ENCODE data around the gene OR2T10. TPM values are rescaled to one million over a fixed set of nuclear protein-coding genes. Genes with fewer than 3 reads are reported as not detected.
"Not testable (repeated sequence)": the region's sequence is repeated elsewhere in the genome, so short reads cannot be mapped to it uniquely, and the experiment has no call there.

OR2T10 gene, protein sequence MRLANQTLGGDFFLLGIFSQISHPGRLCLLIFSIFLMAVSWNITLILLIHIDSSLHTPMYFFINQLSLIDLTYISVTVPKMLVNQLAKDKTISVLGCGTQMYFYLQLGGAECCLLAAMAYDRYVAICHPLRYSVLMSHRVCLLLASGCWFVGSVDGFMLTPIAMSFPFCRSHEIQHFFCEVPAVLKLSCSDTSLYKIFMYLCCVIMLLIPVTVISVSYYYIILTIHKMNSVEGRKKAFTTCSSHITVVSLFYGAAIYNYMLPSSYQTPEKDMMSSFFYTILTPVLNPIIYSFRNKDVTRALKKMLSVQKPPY
- total RNA-seq (not detected), polyA plus RNA-seq (not detected)
- long read RNA-seq, donor 1, result 0 reads
- long read RNA-seq, donor 2, result 0 reads
- long read RNA-seq, donor 3, result 0 reads
- long read RNA-seq, donor 4, result 0 reads
- long read RNA-seq, donor 5, result 0 reads

DNA sequence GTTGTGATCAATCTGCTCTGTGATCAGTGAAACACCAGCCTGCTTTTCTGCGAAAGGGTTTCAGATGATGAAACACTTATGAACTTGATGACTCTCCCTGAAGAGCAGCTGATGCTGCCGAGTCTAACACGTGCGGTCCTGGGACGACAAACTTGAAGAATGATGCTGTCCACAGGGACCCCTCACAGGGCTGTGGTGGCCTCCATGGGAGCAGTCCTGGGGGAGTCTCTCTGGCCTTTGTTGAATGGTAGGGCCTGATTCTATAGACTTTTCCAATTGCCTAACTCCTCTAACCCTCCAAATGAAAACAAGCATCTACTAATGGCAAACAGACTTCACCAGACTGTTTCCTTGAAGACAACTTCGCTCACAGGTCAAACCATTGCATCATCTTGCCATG is at the start of gene OR2T10:
Gene OR2T10 (minus strand): TSS at position 112 of the 400 bp plus-strand sequence. CDS start 3,932 bp downstream, outside the sequence.
- WGBS, 2 donors, result 84 to 90% methylated on average over 6 of the region's 6 CpGs
- Histone ChIP-seq H3K4me3 (no peak within 1 kb of the TSS), H3K27me3 (ENCODE audit: control insufficient read depth in 3 of 3, insufficient read depth in 3 of 3, low read length in 2 of 3) (no peaks in the 10 kb centered on the region), H3K9me3 (ENCODE audit: control insufficient read depth in 4 of 4, insufficient read depth in 3 of 4, low read length in 3 of 4) (peaks cover 0 to 3% (median 0%) of the 10 kb centered on the region in 4 donors), H3K36me3 (ENCODE audit: control insufficient read depth in 4 of 4, insufficient read depth in 4 of 4, low read length in 4 of 4) (no peaks in the 10 kb centered on the region), H3K27ac (ENCODE audit: low read depth in 1 of 2, low read length in 1 of 2) (no peak within 1 kb of the TSS), H3K9ac (ENCODE audit: insufficient read depth in 1 of 2, low read length in 2 of 2) (no peak within 1 kb of the TSS), H3K4me1 (ENCODE audit: control insufficient read depth in 5 of 5, insufficient read depth in 5 of 5, low read length in 5 of 5) (no peaks in the 10 kb centered on the region)
- ATAC-seq (ENCODE audit: insufficient read depth, low FRiP score) (no peak), DNase-seq (no peak)
- TF ChIP-seq, protein P1, sequence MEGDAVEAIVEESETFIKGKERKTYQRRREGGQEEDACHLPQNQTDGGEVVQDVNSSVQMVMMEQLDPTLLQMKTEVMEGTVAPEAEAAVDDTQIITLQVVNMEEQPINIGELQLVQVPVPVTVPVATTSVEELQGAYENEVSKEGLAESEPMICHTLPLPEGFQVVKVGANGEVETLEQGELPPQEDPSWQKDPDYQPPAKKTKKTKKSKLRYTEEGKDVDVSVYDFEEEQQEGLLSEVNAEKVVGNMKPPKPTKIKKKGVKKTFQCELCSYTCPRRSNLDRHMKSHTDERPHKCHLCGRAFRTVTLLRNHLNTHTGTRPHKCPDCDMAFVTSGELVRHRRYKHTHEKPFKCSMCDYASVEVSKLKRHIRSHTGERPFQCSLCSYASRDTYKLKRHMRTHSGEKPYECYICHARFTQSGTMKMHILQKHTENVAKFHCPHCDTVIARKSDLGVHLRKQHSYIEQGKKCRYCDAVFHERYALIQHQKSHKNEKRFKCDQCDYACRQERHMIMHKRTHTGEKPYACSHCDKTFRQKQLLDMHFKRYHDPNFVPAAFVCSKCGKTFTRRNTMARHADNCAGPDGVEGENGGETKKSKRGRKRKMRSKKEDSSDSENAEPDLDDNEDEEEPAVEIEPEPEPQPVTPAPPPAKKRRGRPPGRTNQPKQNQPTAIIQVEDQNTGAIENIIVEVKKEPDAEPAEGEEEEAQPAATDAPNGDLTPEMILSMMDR (IDR thresholded peaks at IDR 0.05; ENCODE audit: control extremely low read depth, extremely low read depth), result no peak

DNA sequence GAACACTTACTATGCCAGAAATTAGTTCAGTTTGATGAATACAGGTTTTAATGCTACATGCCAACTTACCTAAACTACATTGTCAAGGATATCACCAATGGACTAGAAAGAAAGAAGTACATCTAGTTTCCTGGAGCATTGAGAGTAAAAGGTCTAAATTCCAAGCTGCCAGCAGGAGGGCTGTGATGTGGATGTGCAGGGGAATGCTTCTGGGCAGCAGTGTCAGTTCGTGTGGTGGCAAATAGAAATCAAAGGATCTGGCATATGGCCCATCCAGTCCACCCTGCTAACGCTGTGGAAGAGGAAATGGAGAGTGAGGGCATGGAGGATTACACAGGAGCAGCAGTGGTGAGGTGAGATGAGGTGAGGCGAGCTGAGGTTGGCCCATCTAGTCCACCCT is 47.7 kb upstream of the OR2T10 start, which contains the start of gene OR2T35:
Gene OR2T35 (minus strand): TSS at position 101 of the 400 bp plus-strand sequence. CDS start 6,020 bp downstream, outside the sequence.
- H3K36me3 ChIP-seq (ENCODE audit: control insufficient read depth in 4 of 4, insufficient read depth in 4 of 4, low read length in 4 of 4); ATAC-seq (ENCODE audit: insufficient read depth, low FRiP score); H3K4me3 ChIP-seq; DNase-seq; H3K4me1 ChIP-seq (ENCODE audit: control insufficient read depth in 5 of 5, insufficient read depth in 5 of 5, low read length in 5 of 5); H3K9ac ChIP-seq (ENCODE audit: insufficient read depth in 1 of 2, low read length in 2 of 2); H3K27ac ChIP-seq (ENCODE audit: low read depth in 1 of 2, low read length in 1 of 2); H3K27me3 ChIP-seq (ENCODE audit: control insufficient read depth in 3 of 3, insufficient read depth in 3 of 3, low read length in 2 of 3); H3K9me3 ChIP-seq (ENCODE audit: control insufficient read depth in 4 of 4, insufficient read depth in 3 of 4, low read length in 3 of 4): not testable (repeated sequence)
- WGBS, 2 donors, result 90% methylated on average over 1 of the region's 3 CpGs; no CpG with 5 or more reads in 1 of the 2 donors

DNA sequence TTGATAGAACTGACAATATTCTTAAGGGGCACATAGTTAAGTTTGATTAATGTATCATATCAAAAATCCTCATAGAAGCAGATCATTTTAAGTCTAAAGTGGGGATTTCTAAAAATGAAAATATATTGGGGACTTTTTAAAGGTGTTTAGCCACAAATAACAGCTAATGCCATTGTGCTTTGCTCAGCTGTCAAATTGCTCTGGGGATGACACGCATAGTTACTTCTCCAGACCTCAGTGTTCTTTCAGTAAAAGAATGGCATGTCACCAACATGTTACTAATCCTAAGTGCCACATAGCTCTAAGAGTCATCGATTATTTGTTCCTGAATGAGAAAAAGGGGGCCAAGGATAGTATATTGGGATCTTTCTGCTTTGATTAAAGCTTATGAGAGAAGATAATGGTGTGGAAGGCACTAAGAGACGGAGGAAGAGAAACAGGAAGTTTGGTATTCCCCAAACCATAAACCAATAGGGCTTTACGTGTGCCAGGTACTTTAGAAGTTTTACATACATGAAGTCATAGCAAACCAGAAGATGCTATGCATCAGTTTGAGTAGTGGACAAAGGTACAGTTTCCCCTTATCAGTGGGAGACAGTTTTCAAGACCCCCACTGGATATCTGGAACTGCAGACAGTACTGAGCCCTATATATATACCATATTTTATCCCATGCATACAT is 45.6 kb upstream of the OR2T10 start:
- no CpG with 5 or more reads among the region's 4 CpGs for WGBS, 2 donors
- DNase-seq; H3K9me3 ChIP-seq (ENCODE audit: control insufficient read depth in 4 of 4, insufficient read depth in 3 of 4, low read length in 3 of 4); H3K9ac ChIP-seq (ENCODE audit: insufficient read depth in 1 of 2, low read length in 2 of 2); H3K4me3 ChIP-seq; H3K4me1 ChIP-seq (ENCODE audit: control insufficient read depth in 5 of 5, insufficient read depth in 5 of 5, low read length in 5 of 5); ATAC-seq (ENCODE audit: insufficient read depth, low FRiP score); H3K27me3 ChIP-seq (ENCODE audit: control insufficient read depth in 3 of 3, insufficient read depth in 3 of 3, low read length in 2 of 3); H3K36me3 ChIP-seq (ENCODE audit: control insufficient read depth in 4 of 4, insufficient read depth in 4 of 4, low read length in 4 of 4); H3K27ac ChIP-seq (ENCODE audit: low read depth in 1 of 2, low read length in 1 of 2): not testable (repeated sequence)

DNA sequence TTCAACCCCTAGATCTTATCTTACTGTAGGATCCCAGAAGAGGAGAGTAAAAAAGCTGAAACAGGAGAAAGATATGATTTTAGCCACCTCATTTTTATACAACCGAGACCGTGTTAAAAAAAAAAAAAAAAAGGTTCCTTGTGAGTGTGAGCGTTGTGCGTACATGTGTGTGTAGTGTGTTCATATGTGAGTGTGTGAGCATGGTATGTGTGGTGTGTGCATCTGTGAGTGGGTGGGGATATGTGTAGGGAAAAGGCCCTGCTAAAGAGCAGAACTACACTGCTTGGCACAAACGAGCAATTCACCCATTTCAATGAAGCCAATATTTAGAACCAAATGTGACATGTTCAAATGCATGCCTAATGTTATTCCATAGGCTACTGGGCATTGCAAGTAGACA is 44.1 kb upstream of the OR2T10 start:
- H3K9me3 ChIP-seq (ENCODE audit: control insufficient read depth in 4 of 4, insufficient read depth in 3 of 4, low read length in 3 of 4); H3K4me3 ChIP-seq; H3K36me3 ChIP-seq (ENCODE audit: control insufficient read depth in 4 of 4, insufficient read depth in 4 of 4, low read length in 4 of 4); H3K27me3 ChIP-seq (ENCODE audit: control insufficient read depth in 3 of 3, insufficient read depth in 3 of 3, low read length in 2 of 3); H3K9ac ChIP-seq (ENCODE audit: insufficient read depth in 1 of 2, low read length in 2 of 2); H3K27ac ChIP-seq (ENCODE audit: low read depth in 1 of 2, low read length in 1 of 2); DNase-seq; ATAC-seq (ENCODE audit: insufficient read depth, low FRiP score); H3K4me1 ChIP-seq (ENCODE audit: control insufficient read depth in 5 of 5, insufficient read depth in 5 of 5, low read length in 5 of 5): not testable (repeated sequence)
- 94% methylated on average over 2 of the region's 5 CpGs; no CpG with 5 or more reads in 1 of the 2 donors for WGBS, 2 donors

DNA sequence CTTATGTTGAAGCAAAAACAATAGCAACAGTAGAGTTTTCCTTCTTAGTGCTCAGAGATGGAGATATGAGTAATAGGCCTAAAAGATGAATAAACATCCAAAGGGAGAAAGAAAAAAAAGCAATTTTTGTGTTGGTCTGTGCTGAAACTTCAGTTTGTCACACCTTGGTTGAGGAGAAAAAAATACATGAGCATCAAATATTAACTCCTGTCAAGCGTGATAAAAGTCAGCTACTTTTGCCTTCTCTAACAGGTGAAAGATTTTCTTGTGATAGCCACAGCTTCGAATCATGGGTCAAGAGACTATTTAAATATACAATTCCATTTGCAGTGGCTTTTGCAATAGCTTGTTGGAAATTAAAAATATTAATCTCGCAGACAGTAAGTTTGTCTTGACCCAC is 43.4 kb upstream of the OR2T10 start:
- not testable (repeated sequence) for DNase-seq; H3K9me3 ChIP-seq (ENCODE audit: control insufficient read depth in 4 of 4, insufficient read depth in 3 of 4, low read length in 3 of 4); H3K9ac ChIP-seq (ENCODE audit: insufficient read depth in 1 of 2, low read length in 2 of 2); H3K4me1 ChIP-seq (ENCODE audit: control insufficient read depth in 5 of 5, insufficient read depth in 5 of 5, low read length in 5 of 5); H3K27me3 ChIP-seq (ENCODE audit: control insufficient read depth in 3 of 3, insufficient read depth in 3 of 3, low read length in 2 of 3); H3K36me3 ChIP-seq (ENCODE audit: control insufficient read depth in 4 of 4, insufficient read depth in 4 of 4, low read length in 4 of 4); H3K4me3 ChIP-seq; H3K27ac ChIP-seq (ENCODE audit: low read depth in 1 of 2, low read length in 1 of 2); ATAC-seq (ENCODE audit: insufficient read depth, low FRiP score)
- WGBS, 2 donors, result no CpG with 5 or more reads among the region's 3 CpGs

DNA sequence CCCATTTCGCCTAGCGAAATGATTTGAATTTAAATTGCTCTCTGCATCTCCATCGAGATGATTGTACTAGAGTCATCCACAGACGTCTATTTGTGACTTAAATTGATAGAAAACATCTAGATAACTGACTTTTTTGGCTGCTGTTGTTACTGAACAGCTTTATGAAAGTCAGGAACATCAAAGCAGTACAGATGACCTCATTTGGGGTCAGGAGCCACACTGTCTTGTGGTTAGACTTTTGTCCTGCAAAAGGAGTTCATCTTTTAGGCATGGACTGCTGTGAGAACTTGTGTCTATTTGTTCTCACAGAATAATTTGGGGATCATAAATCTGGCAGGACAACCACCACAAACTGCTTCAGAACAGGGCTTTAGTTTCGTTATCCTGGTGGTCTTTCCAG is 42.2 kb upstream of the OR2T10 start:
- H3K27ac ChIP-seq (ENCODE audit: low read depth in 1 of 2, low read length in 1 of 2); H3K9ac ChIP-seq (ENCODE audit: insufficient read depth in 1 of 2, low read length in 2 of 2); H3K36me3 ChIP-seq (ENCODE audit: control insufficient read depth in 4 of 4, insufficient read depth in 4 of 4, low read length in 4 of 4); DNase-seq; H3K9me3 ChIP-seq (ENCODE audit: control insufficient read depth in 4 of 4, insufficient read depth in 3 of 4, low read length in 3 of 4); H3K4me3 ChIP-seq; H3K4me1 ChIP-seq (ENCODE audit: control insufficient read depth in 5 of 5, insufficient read depth in 5 of 5, low read length in 5 of 5); ATAC-seq (ENCODE audit: insufficient read depth, low FRiP score); H3K27me3 ChIP-seq (ENCODE audit: control insufficient read depth in 3 of 3, insufficient read depth in 3 of 3, low read length in 2 of 3): not testable (repeated sequence)
- WGBS, 2 donors, result no CpG with 5 or more reads among the region's 5 CpGs

DNA sequence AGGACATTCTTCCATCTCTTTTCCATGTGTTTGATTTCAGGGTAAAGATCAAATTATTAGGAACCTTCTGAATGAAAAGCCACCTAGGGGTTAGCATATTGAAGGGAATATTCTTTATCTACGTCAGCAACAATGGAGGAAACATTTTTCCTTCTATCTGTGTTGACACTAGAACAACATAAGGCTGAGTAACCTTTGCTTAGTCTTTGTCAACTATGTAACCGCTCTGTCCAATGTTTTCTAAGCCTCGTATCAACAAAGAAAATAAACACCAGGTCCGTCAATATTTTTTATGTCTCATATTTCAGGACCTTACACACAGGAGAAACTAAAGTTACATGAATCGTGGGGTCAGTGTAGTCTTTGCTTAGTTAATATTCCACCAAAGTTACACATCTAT is 39.1 kb upstream of the OR2T10 start:
- not testable (repeated sequence) for H3K9me3 ChIP-seq (ENCODE audit: control insufficient read depth in 4 of 4, insufficient read depth in 3 of 4, low read length in 3 of 4); H3K27ac ChIP-seq (ENCODE audit: low read depth in 1 of 2, low read length in 1 of 2); ATAC-seq (ENCODE audit: insufficient read depth, low FRiP score); H3K4me1 ChIP-seq (ENCODE audit: control insufficient read depth in 5 of 5, insufficient read depth in 5 of 5, low read length in 5 of 5); H3K36me3 ChIP-seq (ENCODE audit: control insufficient read depth in 4 of 4, insufficient read depth in 4 of 4, low read length in 4 of 4); H3K9ac ChIP-seq (ENCODE audit: insufficient read depth in 1 of 2, low read length in 2 of 2); H3K27me3 ChIP-seq (ENCODE audit: control insufficient read depth in 3 of 3, insufficient read depth in 3 of 3, low read length in 2 of 3); DNase-seq; H3K4me3 ChIP-seq
- 48 to 75% methylated on average over 2 to 3 of the region's 5 CpGs for WGBS, 2 donors

All from lung (tissue), 16 donors.